Endothelial cell of umbilical vein (primary cell): Measurements from ENCODE around the gene MBOAT2. TPM values are rescaled to one million over a fixed set of nuclear protein-coding genes. Genes with fewer than 3 reads are reported as not detected.

ENCODE experiments used
- BruUV-seq: library from RNA; stranded (reverse); fragments of 400-500 nt; replicated peaks from 2 replicates; lab custom pipeline; 2021; lab: Mats Ljungman, UMichigan
- CTCF ChIA-PET: fragments of 300-600, 350-600 bp; sonication (Branson Sonifier 250); formaldehyde crosslinking; loops from one replicate; lab custom pipeline; 2021; ENCODE audit warnings: antibody characterized with exemption, inconsistent platforms; lab: Charles Lee
- POLR2A ChIA-PET: fragments of 300-600, 350-600 bp; sonication (Branson Sonifier 250); formaldehyde crosslinking; loops from one replicate; lab custom pipeline; 2021; ENCODE audit warnings: antibody characterized with exemption, inconsistent platforms; lab: Charles Lee
- DNase-seq: peaks from one replicate; pipeline ENCODE4 v3.0.0-alpha.2; 2011; ENCODE audit warnings: low read depth, low spot score
- FAIRE-seq: peaks from 2 replicates; lab custom pipeline; 2011; peaks lifted over from hg19 to GRCh38; lab: Jason Lieb, UNC
- H2AFZ ChIP-seq: 2 replicates; pipeline ENCODE4 v1.6.0; 2012; ENCODE audit warnings: low read depth, low read length, control low read depth, inconsistent platforms
- H3K27ac ChIP-seq: 2 replicates; pipeline ENCODE4 v1.5.1; 2011; ENCODE audit warnings: low read depth, mild to moderate bottlenecking, control low read depth, low read length, moderate library complexity; ENCODE audit not compliant: insufficient read depth
- H3K27me3 ChIP-seq, 2 experiments: 2 replicates each; pipeline versions ENCODE4 v1.6.0 to v1.6.1; 2011; ENCODE audit warnings: low read length in 2 of 2, mixed read lengths in 1 of 2; ENCODE audit not compliant: control insufficient read depth in 2 of 2, insufficient read depth in 2 of 2
- H3K36me3 ChIP-seq, 2 experiments: 2 replicates in 1 of 2; 3 replicates in 1 of 2; pipeline ENCODE4 v1.5.1; 2011; ENCODE audit warnings: low read length in 2 of 2, mild to moderate bottlenecking in 1 of 2, moderate library complexity in 1 of 2; ENCODE audit not compliant: control insufficient read depth in 2 of 2, insufficient read depth in 2 of 2; ENCODE audit errors: extremely low read depth in 1 of 2
- H3K4me1 ChIP-seq: 3 replicates; pipeline ENCODE4 v1.5.1; 2011; ENCODE audit warnings: mild to moderate bottlenecking, low read length; ENCODE audit not compliant: control insufficient read depth, insufficient read depth; ENCODE audit errors: extremely low read depth
- H3K4me2 ChIP-seq: 2 replicates; pipeline ENCODE4 v1.6.1; 2011; ENCODE audit warnings: low read length, control low read depth, mixed read lengths; ENCODE audit not compliant: insufficient read depth
- H3K4me3 ChIP-seq, 3 experiments: fragments of 200-600 bp in 1 of 3; sonication (generic), shearing (Covaris generic) in 1 of 3; replicated peaks in 1 of 3; 2 replicates each; pipeline ENCODE4 v1.5.1; 2011 to 2016; ENCODE audit warnings: control low read depth in 3 of 3, low read length in 3 of 3, mild to moderate bottlenecking in 2 of 3, inconsistent platforms in 1 of 3, low read depth in 1 of 3, moderate library complexity in 1 of 3; ENCODE audit not compliant: insufficient read depth in 1 of 3
- H3K79me2 ChIP-seq: 2 replicates; pipeline ENCODE4 v1.6.0; 2012; ENCODE audit warnings: low read length, inconsistent platforms; ENCODE audit not compliant: control insufficient read depth, insufficient read depth
- H3K9ac ChIP-seq: replicated peaks from 2 replicates; pipeline ENCODE3; 2011; ENCODE audit warnings: low read length, control low read depth; ENCODE audit not compliant: insufficient read depth; ENCODE audit errors: extremely low read depth
- H3K9me1 ChIP-seq: replicated peaks from 3 replicates; pipeline ENCODE4 v1.6.0; 2011; ENCODE audit warnings: mild to moderate bottlenecking, low read length; ENCODE audit not compliant: control insufficient read depth, insufficient read depth; ENCODE audit errors: extremely low read depth
- H3K9me3 ChIP-seq: replicated peaks from 2 replicates; pipeline ENCODE4 v1.5.1; 2012; ENCODE audit warnings: low read length, inconsistent platforms; ENCODE audit not compliant: control insufficient read depth, insufficient read depth
- H4K20me1 ChIP-seq: replicated peaks from 2 replicates; pipeline ENCODE3; 2011; ENCODE audit warnings: mild to moderate bottlenecking, low read length; ENCODE audit not compliant: control insufficient read depth, insufficient read depth; ENCODE audit errors: extremely low read depth
- CTCF ChIP-seq, 2 donors: IDR thresholded peaks; 1 replicate in 1 of 2; 2 replicates in 1 of 2; pipeline ENCODE4 v1.5.1; 2011; ENCODE audit warnings: low read length in 2 of 2, mild to moderate bottlenecking in 2 of 2, moderate library complexity in 2 of 2, control low read depth in 1 of 2, inconsistent platforms in 1 of 2, low read depth in 1 of 2; ENCODE audit not compliant: insufficient read depth in 1 of 2; ENCODE audit errors: extremely low read depth in 1 of 2
- EZH2 ChIP-seq: IDR thresholded peaks from 2 replicates; pipeline ENCODE4 v1.6.1; 2012; ENCODE audit warnings: borderline replicate concordance, low read depth, mild to moderate bottlenecking, moderate library complexity, low read length, inconsistent platforms; ENCODE audit not compliant: severe bottlenecking
- FOS ChIP-seq: IDR thresholded peaks from 2 replicates; pipeline ENCODE4 v1.6.1; 2011; ENCODE audit warnings: mild to moderate bottlenecking, low read length, moderate library complexity, borderline replicate concordance; ENCODE audit not compliant: insufficient read depth
- GATA2 ChIP-seq: IDR thresholded peaks from 2 replicates; pipeline ENCODE4 v1.7.0; 2011; ENCODE audit warnings: low read depth, mild to moderate bottlenecking, moderate library complexity, mixed read lengths, low read length; ENCODE audit not compliant: insufficient read length, insufficient read depth
- JUN ChIP-seq: IDR thresholded peaks from 2 replicates; pipeline ENCODE4 v1.6.1; 2011; ENCODE audit warnings: borderline replicate concordance, low read depth; ENCODE audit not compliant: insufficient read length, insufficient read depth
- MYC ChIP-seq: IDR thresholded peaks from one replicate; pipeline ENCODE4 v1.6.1; 2011; ENCODE audit warnings: mild to moderate bottlenecking, low read depth, low read length
- POLR2A ChIP-seq: IDR thresholded peaks from 2 replicates; pipeline ENCODE4 v1.6.1; 2012; ENCODE audit warnings: low read depth, mild to moderate bottlenecking, control low read depth, low read length
- POLR2AphosphoS5 ChIP-seq: IDR thresholded peaks from 2 replicates; pipeline ENCODE4 v1.6.1; 2012; ENCODE audit warnings: low read depth, mild to moderate bottlenecking, control low read depth, low read length, moderate library complexity; ENCODE audit not compliant: insufficient read depth
- dilution Hi-C: fragments of 300-500 bp; cut with MboI; formaldehyde crosslinking; loops from one replicate; pipeline ENCODE4 v1.15.0; 2019; ENCODE audit warnings: low sequenced_read_pairs; ENCODE audit not compliant: extremely low pct_ligation_motif_present
- intact Hi-C: fragments of 100-400 bp; cut with micrococcal nuclease; formaldehyde crosslinking; loops from one replicate; pipeline ENCODE4 v1.10.0; 2022
- polyA plus RNA-seq, 4 experiments: library from polyadenylated mRNA; depleted of rRNA in 3 of 4; stranded (reverse) in 3 of 4; unstranded in 1 of 4; fragments of >200 nt; gene quantifications; 2 replicates each; pipeline versions ENCODE4 v1.2.1 to v1.2.3, GENCODE V29; 2011 to 2012; ENCODE audit warnings: missing spikeins in 1 of 4
- total RNA-seq: library from RNA; stranded (reverse); gene quantifications from 2 replicates; pipeline ENCODE4 v1.2.3, GENCODE V29; 2021
- TF ChIP-seq, protein P1 (sequence below): IDR thresholded peaks from 2 replicates; pipeline ENCODE4 v1.6.1; 2011; ENCODE audit not compliant: insufficient read depth, insufficient read length

The MBOAT2 gene
- total and polyA plus RNA-seq, 2 donors (not counting 3 experiments of a cell fraction or from before 2014, with no cell fraction given), result 10.9 to 22.1 TPM

DNA sequence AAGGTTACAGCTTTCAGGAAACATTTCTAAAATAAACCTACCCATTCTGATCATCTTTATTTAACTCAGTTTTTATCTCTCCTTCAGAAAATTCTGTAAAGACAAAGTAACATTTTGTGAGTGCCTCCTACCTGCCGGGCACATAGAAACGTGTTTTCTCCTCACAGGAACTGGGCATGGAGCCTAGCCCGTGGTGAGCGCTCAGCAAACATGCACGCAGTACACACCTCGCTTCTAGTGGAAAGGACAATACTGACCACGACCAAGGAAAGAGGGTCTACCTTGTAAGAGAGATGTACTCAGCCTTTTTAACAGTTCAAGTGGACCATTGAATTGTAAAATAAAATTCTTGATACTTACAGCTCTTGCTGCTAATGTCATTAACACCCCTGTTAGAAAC lies 141.3 kb downstream of the MBOAT2 start:
- Histone ChIP-seq H3K4me2 (no peak overlapping the region), H4K20me1 (no peaks in the 10 kb centered on the region), H3K4me1 (no peaks in the 10 kb centered on the region), H3K27ac (no peak overlapping the region), H2AFZ (no peak overlapping the region), H3K27me3 (no peaks in the 10 kb centered on the region), H3K9me3 (no peaks in the 10 kb centered on the region), H3K9ac (no peak overlapping the region), H3K9me1 (no peaks in the 10 kb centered on the region), H3K4me3 (no peak overlapping the region), H3K79me2 (no peaks in the 10 kb centered on the region), H3K36me3 (no peaks in the 10 kb centered on the region)
- ChIA-PET CTCF (interaction anchor here (2.6 to 2.7 kb wide), 2 partner anchors 11 to 277 kb away, joined by 7 to 11 read pairs; no protein-coding TSS in a partner anchor), POLR2A (no interaction called here)
- FAIRE-seq (no peak), DNase-seq (no peak)
- no TSS peak for BruUV-seq
- dilution Hi-C loops (no loop called here), intact Hi-C loops (no loop called here)
- TF ChIP-seq JUN, result no peak
- no peak for TF ChIP-seq GATA2
- TF ChIP-seq, protein P1, sequence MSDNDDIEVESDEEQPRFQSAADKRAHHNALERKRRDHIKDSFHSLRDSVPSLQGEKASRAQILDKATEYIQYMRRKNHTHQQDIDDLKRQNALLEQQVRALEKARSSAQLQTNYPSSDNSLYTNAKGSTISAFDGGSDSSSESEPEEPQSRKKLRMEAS, result no peak
- TF ChIP-seq MYC, result no peak
- TF ChIP-seq EZH2, result no peak
- TF ChIP-seq POLR2AphosphoS5, result no peak
- no peak for TF ChIP-seq FOS
- TF ChIP-seq CTCF (IDR thresholded peaks at IDR 0.05; ENCODE audit: extremely low read depth in 1 of 2, insufficient read depth in 1 of 2, low read depth in 1 of 2, low read length in 2 of 2), result no peak
- TF ChIP-seq POLR2A, result no peak
